Erythroblast (primary cell): ENCODE results near the gene MTO1.
A peak's percentile ranks its signal among the peaks of the same experiment; 100 is the strongest.

Experiments
- DNase-seq, 2 experiments: peaks; one replicate each; lab custom pipeline; 2025; lab: John Stamatoyannopoulos, UW
- GATA1 ChIP-seq: IDR thresholded peaks from 2 replicates; pipeline ENCODE4 v1.6.1; 2011; ENCODE audit warnings: low read depth, mild to moderate bottlenecking, control low read depth, low read length, moderate library complexity
- POLR2A ChIP-seq: IDR thresholded peaks from 2 replicates; pipeline ENCODE4 v1.6.1; 2011; ENCODE audit warnings: mild to moderate bottlenecking, low read length

MTO1 gene

DNA sequence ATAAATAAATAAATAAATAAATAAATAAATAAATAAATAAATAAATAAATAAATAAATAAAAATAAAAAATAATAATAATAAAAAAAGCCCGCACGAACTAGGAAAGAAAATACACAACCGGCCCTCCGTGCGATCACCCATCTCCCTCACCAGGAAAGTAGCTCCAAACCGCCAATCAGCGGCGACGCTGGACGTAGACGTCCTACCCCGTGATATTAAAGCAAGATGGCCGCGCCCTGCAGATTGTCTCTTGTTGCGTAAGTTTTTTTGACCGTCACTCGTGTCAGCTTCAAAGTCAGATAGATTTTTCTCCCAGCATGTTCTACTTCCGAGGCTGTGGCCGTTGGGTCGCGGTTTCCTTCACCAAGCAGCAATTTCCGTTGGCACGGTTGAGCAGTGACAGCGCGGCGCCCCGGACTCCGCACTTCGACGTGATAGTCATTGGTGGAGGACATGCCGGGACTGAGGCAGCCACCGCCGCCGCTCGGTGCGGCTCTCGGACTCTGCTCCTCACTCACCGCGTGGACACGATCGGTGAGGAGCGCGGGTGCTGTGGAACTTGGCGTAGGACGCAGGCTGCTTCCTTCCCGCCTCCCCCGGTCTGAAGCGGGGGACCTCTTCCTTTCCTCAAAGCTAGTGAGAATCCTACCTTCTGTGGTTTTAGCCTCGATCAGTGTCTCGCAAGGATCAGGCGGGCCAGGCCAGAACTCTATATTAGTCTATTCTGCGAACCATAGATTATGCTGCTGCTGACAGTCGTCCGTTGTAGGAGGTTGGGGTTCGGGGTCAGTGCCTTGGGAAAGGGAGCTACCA, at the start of gene MTO1:
MTO1 (plus strand) TSS at position 201 of the 814 bp plus-strand sequence; CDS start at position 319, 118 bp downstream.
- TF ChIP-seq GATA1 (no peak), POLR2A (peak; percentile 92)
- peak; percentile 95 for DNase-seq

DNA sequence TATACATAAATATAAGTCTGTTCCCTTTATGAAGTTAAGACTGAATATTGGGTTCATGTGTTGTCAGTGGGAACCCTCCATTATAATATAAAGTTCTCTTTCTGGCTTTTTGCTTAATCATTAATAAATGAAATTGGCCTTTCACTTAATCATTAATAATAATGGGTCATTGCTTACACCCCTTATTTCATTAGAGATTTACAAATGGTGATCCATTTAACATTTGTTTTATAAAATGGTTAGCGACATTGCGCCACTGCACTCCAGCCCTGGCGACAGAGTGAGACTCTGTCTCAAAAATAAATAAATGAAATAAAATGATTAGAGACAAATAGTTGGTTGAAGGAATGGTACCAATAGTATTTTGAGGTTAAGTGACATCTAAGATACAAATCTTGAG, 48.4 kb upstream of the MTO1 start:
- TF ChIP-seq POLR2A (no peak), GATA1 (no peak)
- DNase-seq, result no peak

- no peak for TF ChIP-seq GATA1
- TF ChIP-seq POLR2A, result no peak
- DNase-seq, result peak; percentile 5 to 14
Observed at GRCh38 chr6:73418081-73418741, 43.3 kb upstream of the MTO1 start.

DNA sequence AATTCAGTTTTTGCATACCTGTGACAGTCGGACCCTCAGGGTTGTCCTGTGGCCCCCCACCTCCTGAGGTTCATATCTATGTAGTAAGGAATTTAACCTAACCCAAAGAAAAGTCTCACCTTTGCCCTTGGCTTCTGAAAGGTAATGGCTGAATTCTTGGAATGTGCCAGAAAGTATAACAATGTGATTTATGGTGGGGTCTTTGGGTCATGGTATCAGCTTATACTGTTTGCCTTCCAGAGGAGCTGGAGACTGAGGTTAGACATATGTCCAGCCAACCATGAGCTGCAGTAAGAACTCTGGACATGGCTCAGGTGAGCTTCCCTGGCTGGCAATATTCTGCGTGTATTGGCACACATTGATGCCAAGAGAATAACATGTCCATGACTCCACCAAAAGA, 40.0 kb upstream of the MTO1 start:
- no peak for DNase-seq
- TF ChIP-seq GATA1 (no peak), POLR2A (no peak)

DNA sequence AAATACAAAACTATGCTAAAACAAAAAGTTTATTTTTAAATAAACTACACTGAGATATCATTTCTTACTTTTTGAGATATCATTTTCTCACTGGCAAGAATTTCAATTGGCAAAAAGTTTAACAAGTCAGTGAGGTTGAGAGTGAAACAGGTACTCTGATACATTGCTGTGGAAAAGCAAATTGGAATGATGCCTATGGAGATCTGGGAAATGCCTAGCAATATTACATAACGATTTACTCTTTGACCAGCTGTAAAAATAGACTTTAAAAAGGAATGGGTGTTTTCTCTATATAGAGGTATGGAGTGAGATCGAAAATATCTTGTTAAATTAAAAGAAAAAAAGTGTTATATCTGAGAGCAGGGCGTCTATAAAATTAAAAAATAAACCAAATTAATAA, 26.3 kb upstream of the MTO1 start:
- TF ChIP-seq POLR2A, result no peak
- no peak for TF ChIP-seq GATA1
- no peak for DNase-seq

DNA sequence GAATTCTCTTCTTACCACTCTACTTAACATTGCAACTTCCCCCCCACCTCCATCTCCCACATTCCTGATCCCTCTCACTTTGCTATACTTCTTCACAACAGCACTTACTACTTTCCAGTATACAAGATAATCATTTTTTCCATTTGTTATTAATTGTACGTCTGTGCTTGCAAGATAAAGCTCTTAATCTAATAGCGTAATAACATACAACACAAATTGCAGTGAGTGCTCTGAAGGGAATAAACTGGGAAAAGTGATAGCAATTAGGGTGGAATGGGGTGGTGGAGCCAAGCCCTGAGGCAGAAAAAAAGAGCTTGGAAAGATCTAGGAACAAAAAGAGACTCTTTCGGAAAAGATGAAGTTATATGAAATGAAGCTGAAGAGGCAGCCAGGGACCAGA, 18.0 kb upstream of the MTO1 start:
- no peak for TF ChIP-seq GATA1
- no peak for TF ChIP-seq POLR2A
- DNase-seq, result peak in 1 of 2 experiments; percentile 23

DNA sequence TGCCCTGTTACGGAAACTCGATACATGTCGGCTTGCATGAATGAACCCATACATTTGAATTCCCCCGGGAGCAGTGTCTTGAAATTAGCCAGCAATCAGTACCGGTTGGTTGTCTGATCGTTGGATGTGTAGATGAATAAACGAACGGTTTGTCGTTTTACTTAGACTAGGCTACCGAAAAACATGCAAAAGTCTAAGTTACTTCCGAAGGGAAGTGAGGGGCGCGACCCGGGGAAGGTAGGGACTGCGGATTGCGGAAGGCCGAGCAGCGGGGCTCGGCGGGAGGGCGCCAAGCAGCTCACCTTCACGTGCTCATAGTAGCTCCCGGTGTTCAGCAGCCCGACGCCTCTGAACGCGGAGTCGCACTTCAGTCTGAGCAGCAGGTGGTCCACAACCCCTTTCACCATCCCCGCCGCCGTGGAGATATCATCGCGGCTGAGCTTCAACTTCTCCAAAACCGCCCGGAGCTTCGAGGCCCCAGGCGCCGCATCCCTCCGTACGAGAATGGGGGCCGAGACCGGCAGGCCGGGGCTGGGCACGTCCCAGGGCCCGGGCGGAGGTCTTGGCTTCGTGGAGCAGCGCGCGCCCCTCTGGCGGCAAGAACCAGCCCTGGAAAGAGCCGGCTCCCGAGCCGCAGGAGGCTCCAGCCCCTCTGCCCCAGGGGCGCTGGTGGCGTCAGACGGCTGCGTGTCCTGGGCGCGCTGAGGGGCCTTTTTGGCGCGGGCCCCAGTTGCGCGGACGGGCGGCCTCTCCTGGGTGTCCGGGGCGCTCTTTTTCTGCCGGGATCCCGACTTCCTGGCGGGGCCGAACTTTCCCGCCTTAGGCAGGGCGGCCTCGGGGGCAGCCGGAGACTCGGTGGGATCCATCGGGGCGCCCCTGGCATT, 10.1 kb upstream of the MTO1 start:
- DNase-seq, result peak; percentile 79
- TF ChIP-seq POLR2A, result no peak
- TF ChIP-seq GATA1, result no peak

DNA sequence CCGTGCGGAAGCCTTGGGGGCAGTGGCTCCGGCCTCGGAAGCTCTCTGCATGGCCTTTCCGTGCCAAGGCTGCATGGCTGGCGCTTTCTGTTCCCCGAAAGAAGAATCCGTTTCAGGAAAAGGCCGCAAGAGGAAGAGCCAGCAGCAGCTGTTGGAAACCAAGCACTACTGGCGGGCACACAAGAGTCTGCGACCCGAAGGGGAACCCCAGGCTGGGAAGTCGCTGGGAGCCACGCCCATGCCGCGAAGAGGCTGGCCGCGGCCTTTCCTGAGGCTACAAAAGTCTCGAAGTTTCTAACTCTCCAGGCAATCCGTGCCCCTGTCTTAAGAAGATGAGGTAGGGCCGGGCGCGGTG, 9.5 kb upstream of the MTO1 start, which contains the start of gene CGAS:
CGAS (minus strand) TSS at position 191 of the 355 bp plus-strand sequence; CDS start at position 75, 116 bp downstream.
- peak; percentile 76 to 78 for DNase-seq
- TF ChIP-seq POLR2A (peak; percentile 72), GATA1 (no peak)

- peak; percentile 38 to 52 for DNase-seq
- TF ChIP-seq POLR2A (no peak), GATA1 (no peak)
Observed at GRCh38 chr6:73455865-73456629, 5.5 kb upstream of the MTO1 start.

GRCh38 chr6:73459474-73459873, 2.1 kb upstream of the MTO1 start:
- peak in 1 of 2 experiments; percentile 59 for DNase-seq

- peak; percentile 18 for TF ChIP-seq POLR2A
- TF ChIP-seq GATA1, result no peak
- DNase-seq, result peak in 1 of 2 experiments; percentile 38
Observed at GRCh38 chr6:73460056-73460455, 1.5 kb upstream of the MTO1 start.

GRCh38 chr6:73471686-73472290, 10.3 kb downstream of the MTO1 start:
- TF ChIP-seq POLR2A (no peak), GATA1 (no peak)
- DNase-seq, result no peak
